ENCODE results near the gene RYR2.

DNA sequence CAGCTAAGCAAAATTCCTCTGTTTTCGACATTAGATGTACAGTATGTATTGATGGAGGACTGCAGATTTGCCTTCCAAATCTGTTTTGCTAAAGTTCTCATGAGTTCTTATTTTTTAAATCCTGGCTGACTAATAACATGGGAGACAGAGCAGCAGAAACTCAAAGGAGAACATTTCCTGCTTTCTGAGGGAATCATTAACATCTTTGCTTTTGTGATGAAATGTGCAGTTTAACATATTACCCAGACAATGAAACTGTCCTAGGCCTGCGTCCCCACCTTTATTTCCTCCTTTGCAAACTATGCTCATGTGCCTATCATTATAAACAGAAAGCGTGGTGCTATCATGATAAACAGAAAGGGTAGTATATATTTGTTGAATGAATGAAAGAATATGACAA lies 698.9 kb downstream of the RYR2 start:
- TF ChIP-seq, protein P1, sequence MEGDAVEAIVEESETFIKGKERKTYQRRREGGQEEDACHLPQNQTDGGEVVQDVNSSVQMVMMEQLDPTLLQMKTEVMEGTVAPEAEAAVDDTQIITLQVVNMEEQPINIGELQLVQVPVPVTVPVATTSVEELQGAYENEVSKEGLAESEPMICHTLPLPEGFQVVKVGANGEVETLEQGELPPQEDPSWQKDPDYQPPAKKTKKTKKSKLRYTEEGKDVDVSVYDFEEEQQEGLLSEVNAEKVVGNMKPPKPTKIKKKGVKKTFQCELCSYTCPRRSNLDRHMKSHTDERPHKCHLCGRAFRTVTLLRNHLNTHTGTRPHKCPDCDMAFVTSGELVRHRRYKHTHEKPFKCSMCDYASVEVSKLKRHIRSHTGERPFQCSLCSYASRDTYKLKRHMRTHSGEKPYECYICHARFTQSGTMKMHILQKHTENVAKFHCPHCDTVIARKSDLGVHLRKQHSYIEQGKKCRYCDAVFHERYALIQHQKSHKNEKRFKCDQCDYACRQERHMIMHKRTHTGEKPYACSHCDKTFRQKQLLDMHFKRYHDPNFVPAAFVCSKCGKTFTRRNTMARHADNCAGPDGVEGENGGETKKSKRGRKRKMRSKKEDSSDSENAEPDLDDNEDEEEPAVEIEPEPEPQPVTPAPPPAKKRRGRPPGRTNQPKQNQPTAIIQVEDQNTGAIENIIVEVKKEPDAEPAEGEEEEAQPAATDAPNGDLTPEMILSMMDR (IDR thresholded peaks at IDR 0.05) = no peak
- TF ChIP-seq EP300 (IDR thresholded peaks at IDR 0.05; ENCODE audit: low read depth) = no peak
- TF ChIP-seq POLR2A (IDR thresholded peaks at IDR 0.05) = no peak
- no peak for TF ChIP-seq POLR2AphosphoS5 (IDR thresholded peaks at IDR 0.05)
